Measurements from ENCODE around the gene PDGFRA.

Gene PDGFRA

DNA sequence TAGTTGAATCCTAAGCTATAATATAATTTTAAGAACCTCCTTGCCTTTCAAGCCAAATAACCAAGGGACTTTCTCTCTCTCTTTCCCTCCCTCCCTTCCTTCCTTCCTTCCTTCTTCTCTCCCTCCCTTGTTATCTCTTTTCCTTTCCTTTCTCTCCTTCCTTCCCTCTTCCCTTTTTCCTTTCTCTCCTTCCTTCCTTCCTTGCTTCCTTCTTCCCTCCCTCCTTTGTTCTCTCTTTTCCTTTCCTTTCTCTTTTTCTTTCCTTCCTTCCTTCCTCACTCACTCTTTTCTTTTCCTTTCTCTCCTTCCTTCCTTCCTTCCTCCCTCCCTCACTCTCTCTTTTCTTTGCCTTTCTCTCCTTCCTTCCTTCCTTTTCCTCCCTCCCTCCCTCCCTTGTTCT, 42.4 kb downstream of the PDGFRA start:
- in situ Hi-C loops (cut with MboI; ENCODE audit: low pct_unique_long_range_greater_than_20kb, low sequenced_read_pairs, unreplicated experiment): no loop called here
- TF ChIP-seq CTCF (IDR thresholded peaks at IDR 0.05; ENCODE audit: extremely low read depth, insufficient read depth, missing control alignments): no peak
- DNase-seq (ENCODE audit: low spot score): no peak

DNA sequence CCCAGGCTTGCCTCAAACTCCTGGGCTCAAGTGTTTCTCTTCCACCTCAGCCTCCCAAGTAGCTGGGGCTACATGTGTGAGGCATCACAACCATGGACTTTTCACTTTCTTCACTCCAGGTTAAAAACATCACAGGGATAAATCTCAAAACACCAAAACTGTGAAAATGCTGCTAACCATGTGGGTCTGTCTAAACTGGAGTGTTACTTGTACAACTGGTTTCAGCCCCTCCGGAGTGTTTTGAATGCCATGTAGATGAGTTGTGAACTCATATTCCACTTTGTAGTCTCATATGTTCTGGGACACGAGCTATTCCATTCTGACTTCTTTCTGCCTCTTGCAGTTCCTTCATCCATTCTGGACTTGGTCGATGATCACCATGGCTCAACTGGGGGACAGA, 43.0 kb downstream of the PDGFRA start:
- no peak for TF ChIP-seq CTCF (IDR thresholded peaks at IDR 0.05; ENCODE audit: extremely low read depth, insufficient read depth, missing control alignments)
- in situ Hi-C loops (cut with MboI; ENCODE audit: low pct_unique_long_range_greater_than_20kb, low sequenced_read_pairs, unreplicated experiment): no loop called here
- DNase-seq (ENCODE audit: low spot score): no peak

- no peak for DNase-seq (ENCODE audit: low spot score)
- no peak for TF ChIP-seq CTCF (IDR thresholded peaks at IDR 0.05; ENCODE audit: extremely low read depth, insufficient read depth, missing control alignments)
- in situ Hi-C loops (cut with MboI; ENCODE audit: low pct_unique_long_range_greater_than_20kb, low sequenced_read_pairs, unreplicated experiment): no loop called here
These were observed 45.2 kb downstream of the PDGFRA start for GRCh38 chr4:54274264-54274663.

GRCh38 chr4:54274795-54275665, 45.9 kb downstream of the PDGFRA start:
- no peak for TF ChIP-seq CTCF (IDR thresholded peaks at IDR 0.05; ENCODE audit: extremely low read depth, insufficient read depth, missing control alignments)
- no peak for DNase-seq (ENCODE audit: low spot score)
- in situ Hi-C loops (cut with MboI; ENCODE audit: low pct_unique_long_range_greater_than_20kb, low sequenced_read_pairs, unreplicated experiment): no loop called here

DNA sequence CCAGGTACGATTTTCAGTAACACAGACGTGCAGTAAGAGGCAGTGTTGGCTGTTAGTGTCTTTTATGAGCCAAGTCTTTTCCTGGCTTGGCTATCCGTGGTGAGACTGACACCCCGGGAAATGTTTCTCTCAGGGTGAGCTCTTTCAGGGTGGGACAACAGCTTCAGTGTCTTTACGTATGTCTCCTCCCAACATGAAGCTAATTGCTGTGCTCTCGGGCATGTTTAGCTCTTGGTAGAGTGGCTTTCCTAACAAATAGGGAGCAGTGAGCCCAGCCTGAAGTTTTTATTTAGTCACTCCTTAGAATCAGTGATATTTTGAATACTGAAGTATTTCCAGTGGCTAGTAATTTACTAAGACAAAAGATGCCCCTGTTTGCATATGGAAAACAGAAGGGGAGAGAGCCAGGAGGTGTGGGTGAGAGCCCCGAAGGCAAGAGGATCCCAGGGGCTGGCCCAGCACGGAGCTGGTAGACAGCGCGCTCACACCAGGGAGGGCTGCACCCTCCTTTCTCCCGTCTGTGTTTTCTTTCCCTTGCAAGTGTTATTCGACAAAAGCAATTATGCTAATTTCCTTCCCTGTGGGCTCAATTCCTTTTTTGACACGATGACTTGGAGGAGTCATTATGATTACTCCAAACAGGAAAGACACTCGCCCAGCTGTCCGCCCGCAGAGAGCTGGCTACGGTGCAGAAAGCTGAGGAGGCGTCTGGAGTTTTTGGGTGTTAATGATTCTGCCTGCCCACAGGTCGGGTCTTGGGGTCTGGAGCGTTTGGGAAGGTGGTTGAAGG, 47.7 kb downstream of the PDGFRA start:
- TF ChIP-seq CTCF (IDR thresholded peaks at IDR 0.05; ENCODE audit: extremely low read depth, insufficient read depth, missing control alignments): no peak
- in situ Hi-C loops (cut with MboI; ENCODE audit: low pct_unique_long_range_greater_than_20kb, low sequenced_read_pairs, unreplicated experiment): no loop called here
- no peak for DNase-seq (ENCODE audit: low spot score)

- no peak for TF ChIP-seq CTCF (IDR thresholded peaks at IDR 0.05; ENCODE audit: extremely low read depth, insufficient read depth, missing control alignments)
- in situ Hi-C loops (cut with MboI; ENCODE audit: low pct_unique_long_range_greater_than_20kb, low sequenced_read_pairs, unreplicated experiment): no loop called here
- DNase-seq (ENCODE audit: low spot score): peak; percentile 29
These were observed 48.6 kb downstream of the PDGFRA start for GRCh38 chr4:54277691-54278090.

Data from GM13977 (cell line).